ENCODE data around the gene MAPKAPK5. TPM values are rescaled to one million over a fixed set of nuclear protein-coding genes. Genes with fewer than 3 reads are reported as not detected.

MAPKAPK5 gene
- total and polyA plus RNA-seq, 2 of the 13 experiments (the other 11 are each of a cell fraction or from before 2014, with no cell fraction given): 43.2 to 58.2 TPM

GRCh38 chr12:111841750-111842555 is at the start of gene MAPKAPK5 (continued):
- TF ChIP-seq ZNF383 (CRISPR knock-in tag; IDR thresholded peaks at IDR 0.05; ENCODE audit: borderline replicate concordance) (0 out of 2 replicates have a peak, but pooled peaks have one; percentile 44), HIVEP1 (CRISPR knock-in tag; IDR thresholded peaks at IDR 0.05) (peak; percentile 65; the same call in 1 of the 2 replicates), ZNF33B (CRISPR knock-in tag; IDR thresholded peaks at IDR 0.05) (no peak), THAP11 (CRISPR knock-in tag; IDR thresholded peaks at IDR 0.05) (peak; percentile 97), ZSCAN25 (CRISPR knock-in tag; IDR thresholded peaks at IDR 0.05) (no peak), PRMT3 (CRISPR knock-in tag; IDR thresholded peaks at IDR 0.05; ENCODE audit: borderline replicate concordance, low read depth) (no peak), ZHX2 (IDR thresholded peaks at IDR 0.05; ENCODE audit: low read depth) (peak; percentile 90), ZHX2 (CRISPR knock-in tag; IDR thresholded peaks at IDR 0.05; ENCODE audit: borderline replicate concordance) (no peak), IRF2 (CRISPR knock-in tag; IDR thresholded peaks at IDR 0.05) (peak; percentile 98), ETS1 (CRISPR knock-in tag; IDR thresholded peaks at IDR 0.05) (0 out of 2 replicates have a peak, but pooled peaks have one; percentile 44), ZNF501 (CRISPR knock-in tag; IDR thresholded peaks at IDR 0.05) (peak; percentile 71), IKZF4 (CRISPR knock-in tag; IDR thresholded peaks at IDR 0.05; ENCODE audit: borderline replicate concordance, low read depth, not compliant biosample characterization) (no peak), DRAP1 (CRISPR knock-in tag; IDR thresholded peaks at IDR 0.05) (peak; percentile 94), PPARG (CRISPR knock-in tag; conservative IDR thresholded peaks at IDR 0.05) (0 out of 2 replicates have a peak, but pooled peaks have one; percentile 38), MED1 (CRISPR knock-in tag; IDR thresholded peaks at IDR 0.05) (peak; percentile 76), REPIN1 (CRISPR knock-in tag; IDR thresholded peaks at IDR 0.05; ENCODE audit: borderline replicate concordance, low read depth) (peak; percentile 95), MED8 (CRISPR knock-in tag; IDR thresholded peaks at IDR 0.05; ENCODE audit: insufficient replicate concordance) (peak; percentile 84), MAFG (CRISPR knock-in tag; IDR thresholded peaks at IDR 0.05) (no peak), SAP130 (CRISPR knock-in tag; IDR thresholded peaks at IDR 0.05; ENCODE audit: low read depth) (peak; percentile 93), NR2F2 (IDR thresholded peaks at IDR 0.05; ENCODE audit: borderline replicate concordance, low read depth) (no peak), ZNF777 (CRISPR knock-in tag; IDR thresholded peaks at IDR 0.05) (no peak), ETV6 (CRISPR knock-in tag; conservative IDR thresholded peaks at IDR 0.05) (no peak), FOSL1 (CRISPR knock-in tag; IDR thresholded peaks at IDR 0.05; ENCODE audit: borderline replicate concordance) (no peak), ZNF160 (CRISPR knock-in tag; IDR thresholded peaks at IDR 0.05) (peak; percentile 42; the same call in 1 of the 2 replicates)

All from HepG2 (cell line).